ENCODE data around the gene CD79B. TPM values are rescaled to one million over a fixed set of nuclear protein-coding genes. Genes with fewer than 3 reads are reported as not detected.

Gene CD79B
- total RNA-seq, 2 experiments from 2014 or later, result 479 to 751 TPM

DNA sequence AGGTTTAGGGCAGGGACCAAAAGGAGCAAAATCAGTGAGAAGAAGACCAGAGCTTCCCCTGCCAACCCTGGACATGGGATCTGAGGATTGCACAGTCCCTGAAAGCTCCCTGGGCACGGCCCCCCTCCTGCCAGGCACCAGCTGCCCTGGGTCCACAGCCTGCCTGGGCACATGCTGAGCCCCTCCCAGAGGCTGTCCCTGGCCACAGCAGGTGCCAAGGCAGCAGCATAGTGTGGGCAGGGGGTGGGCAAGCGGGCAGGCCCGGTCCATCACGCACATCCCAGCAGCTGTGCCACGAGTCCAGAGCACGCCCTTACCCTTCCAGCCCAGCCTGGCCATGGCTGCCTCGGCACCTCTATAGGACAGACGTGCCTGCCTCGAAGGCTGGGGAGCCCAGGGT, 27.9 kb upstream of the CD79B start:
- H3K4me3 ChIP-seq (ENCODE audit: low read depth, low read length, poor library complexity, severe bottlenecking), result no peak overlapping the region
- H4K20me1 ChIP-seq (ENCODE audit: insufficient read depth, low read length), result no peaks in the 10 kb centered on the region
- no peaks in the 10 kb centered on the region for H3K9me2 ChIP-seq (ENCODE audit: insufficient read depth, low read length)
- no peaks in the 10 kb centered on the region for H3K36me3 ChIP-seq (ENCODE audit: insufficient read depth, low read length)
- H3K79me2 ChIP-seq (ENCODE audit: insufficient read depth, low read depth, low read length), result no peaks in the 10 kb centered on the region
- no peak overlapping the region for H3K27ac ChIP-seq (ENCODE audit: low read depth, low read length, poor library complexity, severe bottlenecking)
- ChIA-PET CTCF (ENCODE audit: unreplicated experiment) (no interaction called here), POLR2A (interaction anchor here (0.7 kb wide), 1 partner anchor 8 kb away, joined by 3 read pairs; no protein-coding TSS in a partner anchor)
- DNase-seq (ENCODE audit: low spot score), result no peak
- no peak overlapping the region for H2AFZ ChIP-seq (ENCODE audit: low read length)
- BruUV-seq (replicated peaks), result no TSS peak
- H3K4me1 ChIP-seq (ENCODE audit: insufficient read depth, low read length, poor library complexity, severe bottlenecking), result peaks cover 29% of the 10 kb centered on the region
- H3K4me2 ChIP-seq (ENCODE audit: low read length), result peak overlapping the region; percentile 78; the same call in 1 of the 2 replicates
- no peak for TF ChIP-seq CTCF (conservative IDR thresholded peaks at IDR 0.05; ENCODE audit: low read length)
- no peak for TF ChIP-seq EZH2phosphoT487 (IDR thresholded peaks at IDR 0.05; ENCODE audit: borderline replicate concordance, low read depth, low read length)
- H3K9me3 ChIP-seq (ENCODE audit: low read length), result no peaks in the 10 kb centered on the region
- intact Hi-C loops (cut with micrococcal nuclease; ENCODE audit: unreplicated experiment), result no loop called here

- Histone ChIP-seq H4K20me1 (ENCODE audit: insufficient read depth, low read length) (no peaks in the 10 kb centered on the region), H3K27ac (ENCODE audit: low read depth, low read length, poor library complexity, severe bottlenecking) (no peak overlapping the region), H3K4me3 (ENCODE audit: low read depth, low read length, poor library complexity, severe bottlenecking) (no peak overlapping the region), H3K4me2 (ENCODE audit: low read length) (no peak overlapping the region), H3K36me3 (ENCODE audit: insufficient read depth, low read length) (no peaks in the 10 kb centered on the region), H3K4me1 (ENCODE audit: insufficient read depth, low read length, poor library complexity, severe bottlenecking) (peaks cover 43% of the 10 kb centered on the region), H2AFZ (ENCODE audit: low read length) (no peak overlapping the region), H3K9me2 (ENCODE audit: insufficient read depth, low read length) (no peaks in the 10 kb centered on the region), H3K79me2 (ENCODE audit: insufficient read depth, low read depth, low read length) (no peaks in the 10 kb centered on the region), H3K9me3 (ENCODE audit: low read length) (no peaks in the 10 kb centered on the region)
- no TSS peak for BruUV-seq (replicated peaks)
- ChIA-PET POLR2A (interaction anchor here (1.1 kb wide), 1 partner anchor 22 kb away, joined by 5 read pairs; no protein-coding TSS in a partner anchor), CTCF (ENCODE audit: unreplicated experiment) (interaction anchor here (0.6 to 2.2 kb wide), 2 partner anchors 37 to 254 kb away, joined by 3 to 17 read pairs; partner anchors contain the start of gene GH1)
- intact Hi-C loops (cut with micrococcal nuclease; ENCODE audit: unreplicated experiment), result no loop called here
- no peak for DNase-seq (ENCODE audit: low spot score)
- TF ChIP-seq EZH2phosphoT487 (IDR thresholded peaks at IDR 0.05; ENCODE audit: borderline replicate concordance, low read depth, low read length), result no peak
- TF ChIP-seq CTCF (conservative IDR thresholded peaks at IDR 0.05; ENCODE audit: low read length), result no peak
Measured at GRCh38 chr17:63956296-63956920, 24.3 kb upstream of the CD79B start.

DNA sequence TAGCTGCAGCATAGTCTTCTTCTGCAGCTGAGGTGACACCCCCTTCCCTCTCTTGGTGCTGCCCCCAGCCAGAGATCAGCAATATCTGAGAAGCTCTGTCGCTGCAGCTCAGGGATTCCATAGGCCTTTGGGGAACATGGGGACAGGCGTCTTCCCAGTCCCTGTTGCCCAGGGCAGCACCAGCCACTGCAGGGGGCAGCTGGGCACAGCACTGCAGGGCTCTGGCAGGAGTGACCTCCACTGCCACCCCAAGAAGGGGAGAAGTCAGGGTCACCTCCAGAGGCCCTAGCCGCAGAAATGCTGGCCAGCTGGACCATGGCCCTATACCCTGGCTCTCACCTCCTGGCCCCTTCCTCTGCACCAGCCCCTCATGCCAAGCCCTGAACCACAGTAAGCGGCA, 23.7 kb upstream of the CD79B start:
- Histone ChIP-seq H3K4me2 (ENCODE audit: low read length) (no peak overlapping the region), H4K20me1 (ENCODE audit: insufficient read depth, low read length) (no peaks in the 10 kb centered on the region), H3K9me3 (ENCODE audit: low read length) (no peaks in the 10 kb centered on the region), H3K4me1 (ENCODE audit: insufficient read depth, low read length, poor library complexity, severe bottlenecking) (peaks cover 42% of the 10 kb centered on the region), H3K9me2 (ENCODE audit: insufficient read depth, low read length) (no peaks in the 10 kb centered on the region), H2AFZ (ENCODE audit: low read length) (no peak overlapping the region), H3K4me3 (ENCODE audit: low read depth, low read length, poor library complexity, severe bottlenecking) (no peak overlapping the region), H3K79me2 (ENCODE audit: insufficient read depth, low read depth, low read length) (no peaks in the 10 kb centered on the region), H3K36me3 (ENCODE audit: insufficient read depth, low read length) (no peaks in the 10 kb centered on the region), H3K27ac (ENCODE audit: low read depth, low read length, poor library complexity, severe bottlenecking) (no peak overlapping the region)
- DNase-seq (ENCODE audit: low spot score), result no peak
- no TSS peak for BruUV-seq (replicated peaks)
- ChIA-PET CTCF (ENCODE audit: unreplicated experiment) (interaction anchor here (0.6 to 2.2 kb wide), 2 partner anchors 36 to 254 kb away, joined by 3 to 17 read pairs; partner anchors contain the start of gene GH1), POLR2A (interaction anchor here (1.1 kb wide), 1 partner anchor 22 kb away, joined by 5 read pairs; no protein-coding TSS in a partner anchor)
- intact Hi-C loops (cut with micrococcal nuclease; ENCODE audit: unreplicated experiment), result loop anchor here (2.0 kb wide), 2 partner anchors 35 to 177 kb away; no protein-coding TSS in a partner anchor
- TF ChIP-seq EZH2phosphoT487 (IDR thresholded peaks at IDR 0.05; ENCODE audit: borderline replicate concordance, low read depth, low read length) (no peak), CTCF (conservative IDR thresholded peaks at IDR 0.05; ENCODE audit: low read length) (no peak)

All from OCI-LY7 (cell line).